HG02623 (cell line): ENCODE data around the gene BIN1.
"Not testable (repeated sequence)": the region's sequence is repeated elsewhere in the genome, so short reads cannot be mapped to it uniquely, and the experiment has no call there.

Source experiments
- ATAC-seq: cut with Tn5 transposase; IDR thresholded peaks from one replicate; pipeline ENCODE4 v1.9.1; 2021; ENCODE audit warnings: moderate library complexity; ENCODE audit not compliant: unreplicated experiment

Gene BIN1

DNA sequence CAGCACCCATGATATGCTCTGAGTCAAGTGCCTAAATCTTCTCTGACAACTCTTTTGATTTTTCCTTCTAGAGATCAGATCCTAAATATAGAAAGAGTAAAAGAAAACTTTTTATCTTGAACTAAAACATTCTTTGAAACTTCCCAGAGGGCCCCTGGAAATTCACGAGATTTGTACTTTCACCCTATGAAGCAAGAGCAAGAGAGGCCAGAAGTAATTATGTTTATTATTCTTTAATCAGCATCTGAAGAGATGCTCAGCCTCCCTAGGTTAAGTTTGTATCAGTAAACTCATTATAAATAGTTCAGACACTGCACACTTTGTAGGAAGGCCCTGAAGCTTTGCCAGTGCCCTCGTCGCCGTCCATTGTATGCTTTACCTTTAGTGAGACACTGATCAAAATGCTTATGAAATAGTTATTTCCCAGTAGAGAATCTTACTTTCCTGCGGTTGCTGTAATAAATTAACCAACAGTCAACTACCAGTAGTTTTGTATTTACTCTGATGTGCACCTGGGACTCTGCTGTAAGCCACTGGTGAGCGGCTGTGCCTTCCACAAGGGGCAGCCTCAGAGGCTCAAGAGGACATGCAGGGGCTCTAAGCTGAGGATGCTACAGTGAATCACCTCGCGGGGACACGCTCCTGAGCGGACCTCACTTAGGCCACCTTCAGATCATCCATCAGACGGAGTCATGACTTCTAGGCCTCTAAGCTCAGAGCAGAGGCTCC lies 71.9 kb downstream of the BIN1 start:
- ATAC-seq = no peak

DNA sequence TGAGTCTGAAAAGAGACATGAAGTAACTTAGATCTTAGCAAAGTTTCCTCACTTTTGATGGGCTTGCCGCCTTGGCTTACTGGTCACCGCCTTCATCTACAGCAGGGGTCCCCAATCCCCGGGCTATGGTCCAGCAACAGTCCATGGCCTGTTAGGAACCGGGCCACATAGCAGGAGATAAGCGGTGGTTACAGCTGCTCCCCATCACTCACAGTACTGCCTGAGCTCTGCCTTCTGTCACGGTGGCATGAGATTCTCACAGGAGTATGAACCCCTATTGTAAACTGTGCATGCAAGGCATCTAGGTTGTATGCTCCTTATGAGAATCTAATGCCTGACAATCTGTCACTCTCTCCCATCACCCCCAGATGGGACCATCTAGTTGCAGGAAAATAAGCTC lies 72.9 kb downstream of the BIN1 start:
- no peak for ATAC-seq

DNA sequence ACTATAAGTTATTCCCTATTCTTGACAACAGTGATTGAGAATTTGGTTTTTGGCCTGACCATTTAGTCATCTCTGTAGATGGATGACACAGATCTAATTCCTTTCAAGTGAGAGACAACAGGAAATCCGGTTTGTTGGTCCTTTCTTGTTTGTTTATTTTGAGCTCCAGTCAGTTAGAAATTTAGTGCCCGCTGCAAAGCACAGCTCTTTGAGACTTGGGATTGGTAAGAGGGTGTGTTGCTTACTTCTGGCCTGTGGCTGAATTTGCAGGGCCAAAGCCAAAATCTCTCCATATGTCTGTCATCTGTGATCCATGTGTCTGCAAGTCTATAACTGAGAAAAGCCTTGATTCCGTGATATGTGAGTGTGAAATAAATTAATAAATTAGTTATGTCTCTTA lies 74.3 kb downstream of the BIN1 start:
- ATAC-seq = no peak

DNA sequence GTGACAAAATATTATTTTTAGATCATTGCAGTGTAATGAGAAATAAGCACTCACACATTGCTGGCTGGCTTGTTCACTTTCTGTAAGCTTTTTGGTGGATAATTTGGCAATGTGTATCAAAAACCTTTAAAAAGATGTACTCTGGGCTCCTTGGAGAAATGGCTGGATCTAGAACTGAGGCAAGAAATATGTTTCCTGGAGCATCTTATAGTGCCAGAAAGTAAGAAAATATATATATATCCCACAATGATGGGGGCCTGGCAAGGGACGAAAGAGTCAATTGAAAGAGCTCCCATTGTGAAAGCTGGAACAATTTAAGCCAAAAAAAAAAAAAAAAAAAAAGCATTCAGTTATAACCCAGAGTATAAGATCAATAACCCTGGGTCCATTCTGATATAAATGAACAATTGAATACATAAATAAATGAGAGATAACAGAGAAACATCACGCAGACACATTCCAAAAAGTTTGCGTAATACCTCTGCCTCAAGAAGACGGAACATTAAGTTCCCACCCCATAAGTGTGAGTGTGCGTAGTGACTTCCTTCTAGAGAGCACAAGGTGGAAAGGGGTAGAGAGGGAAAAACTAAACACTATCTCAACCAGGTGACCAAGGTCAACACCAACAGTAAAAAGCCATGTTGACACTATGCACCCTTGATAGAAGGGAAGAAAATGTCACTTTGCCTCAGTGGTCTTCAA lies 77.5 kb downstream of the BIN1 start:
- no peak for ATAC-seq

DNA sequence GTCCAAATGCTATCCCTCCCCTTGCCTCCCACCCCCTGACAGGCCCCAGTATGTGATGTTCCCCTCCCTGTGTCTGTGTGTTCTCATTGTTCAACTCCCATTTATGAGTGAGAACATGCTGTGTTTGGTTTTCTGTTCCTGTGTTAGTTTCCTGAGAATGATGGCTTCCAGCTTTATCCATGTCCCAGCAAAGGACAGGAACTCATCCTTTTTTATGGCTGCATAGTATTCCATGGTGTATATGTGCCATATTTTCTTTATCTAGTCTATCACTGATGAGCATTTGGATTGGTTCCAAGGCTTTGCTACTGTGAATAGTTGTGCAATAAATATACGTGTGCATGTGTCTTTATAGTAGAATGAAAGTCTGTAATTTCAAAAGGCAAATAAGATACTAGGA lies 78.2 kb downstream of the BIN1 start:
- not testable (repeated sequence) for ATAC-seq

DNA sequence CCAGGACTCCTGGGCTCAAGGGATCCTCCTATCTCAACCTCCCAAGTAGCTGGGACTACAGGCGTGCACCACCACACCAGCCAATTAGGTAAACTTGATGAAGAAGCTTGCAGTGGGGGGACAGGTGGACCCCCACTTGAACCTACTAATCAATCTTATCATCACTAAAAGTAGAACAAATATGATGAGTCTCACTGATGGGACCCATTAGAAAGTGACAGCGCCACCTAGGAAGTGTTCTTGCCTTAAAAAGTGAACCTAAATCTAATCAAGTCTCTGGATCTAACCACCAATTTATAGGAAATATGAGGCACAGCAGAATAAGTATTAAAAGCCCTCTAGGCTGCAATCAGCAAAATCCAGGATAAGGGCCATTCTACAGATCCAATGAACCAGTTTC lies 79.2 kb downstream of the BIN1 start:
- ATAC-seq = no peak

DNA sequence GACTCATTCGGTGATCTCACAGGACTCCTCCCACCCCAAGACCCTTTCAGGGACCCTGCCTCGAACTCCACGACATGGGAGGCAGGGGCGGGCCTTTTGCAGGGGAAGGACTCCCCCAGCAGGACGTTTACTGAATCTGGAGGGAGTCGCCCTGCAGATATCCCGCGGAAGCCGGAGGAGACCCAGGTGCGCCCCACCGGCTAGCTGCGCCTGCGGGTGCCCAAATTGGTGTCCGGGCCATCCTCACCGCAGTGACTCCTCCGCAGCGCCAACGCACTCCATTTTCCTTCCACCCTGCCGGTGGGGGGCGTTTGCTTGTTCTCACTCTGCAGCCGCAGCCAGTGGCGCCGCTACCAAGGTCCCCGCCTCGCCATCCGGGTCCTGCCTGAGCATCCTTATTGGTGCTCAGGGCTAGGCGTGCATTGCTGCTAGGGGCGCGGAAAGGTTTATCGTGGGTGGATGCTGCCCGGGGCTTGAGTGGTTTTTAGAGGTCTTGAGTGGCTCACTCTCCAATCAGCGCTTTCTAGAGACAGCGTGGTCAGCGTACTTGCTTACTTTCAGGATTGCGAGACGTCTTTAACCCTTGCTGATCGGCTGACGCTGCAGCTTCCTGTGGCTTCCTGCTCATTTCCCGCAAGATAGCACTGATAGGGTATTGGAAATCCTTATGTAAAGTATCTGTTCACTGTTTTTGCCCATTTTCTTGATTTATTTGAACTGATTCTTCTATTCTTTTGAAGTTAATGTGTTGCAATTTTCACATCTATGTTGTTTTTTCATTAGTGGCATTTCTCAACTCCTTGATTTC lies 81.4 kb downstream of the BIN1 start:
- ATAC-seq = peak; percentile 85

DNA sequence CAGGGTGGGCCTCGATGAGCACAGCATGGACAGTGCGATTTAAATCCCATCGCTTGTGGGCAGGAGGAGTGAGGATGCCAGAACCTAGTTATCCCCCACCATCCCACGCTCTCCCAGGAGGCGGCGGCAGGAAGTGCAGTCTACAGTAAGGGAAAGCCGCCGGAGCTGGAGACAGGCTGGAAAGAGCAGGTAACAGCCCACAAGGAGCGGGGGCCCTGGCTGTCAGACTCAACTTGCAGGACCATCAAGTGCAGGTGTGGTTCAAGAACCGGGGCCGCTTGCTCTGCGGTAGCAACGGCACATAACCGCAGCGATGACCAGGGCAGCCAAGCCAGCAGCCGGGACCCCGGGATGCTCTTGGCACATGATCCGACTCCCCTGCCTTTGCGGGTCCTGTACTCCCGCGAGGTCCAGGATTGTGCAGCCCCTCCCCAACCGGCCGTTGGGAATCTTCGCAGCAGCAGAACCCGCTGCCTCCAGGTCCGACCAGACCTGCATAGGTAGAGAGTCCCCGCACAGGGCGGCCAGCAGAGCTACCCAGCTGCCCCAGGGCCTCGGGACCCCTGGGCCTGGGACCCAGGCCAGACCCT lies 82.1 kb downstream of the BIN1 start:
- no peak for ATAC-seq

DNA sequence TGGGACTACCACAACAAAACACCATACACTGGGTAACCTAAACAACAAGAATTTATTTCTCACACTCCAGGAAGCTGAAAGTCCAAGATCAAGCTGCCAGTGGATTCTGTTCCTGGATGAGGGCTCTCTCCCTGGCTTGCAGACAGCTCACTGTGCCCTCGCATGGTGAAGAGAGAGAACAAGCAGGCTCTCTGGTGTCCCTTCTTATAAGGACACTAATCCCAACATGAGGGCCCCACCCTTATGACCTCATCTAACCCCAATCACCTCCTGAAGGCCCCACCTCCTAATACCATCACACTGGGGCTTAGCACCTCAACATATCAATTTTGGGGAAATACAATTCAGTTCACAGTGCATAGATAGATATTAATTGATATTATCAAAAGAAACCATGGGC lies 83.5 kb downstream of the BIN1 start:
- no peak for ATAC-seq

DNA sequence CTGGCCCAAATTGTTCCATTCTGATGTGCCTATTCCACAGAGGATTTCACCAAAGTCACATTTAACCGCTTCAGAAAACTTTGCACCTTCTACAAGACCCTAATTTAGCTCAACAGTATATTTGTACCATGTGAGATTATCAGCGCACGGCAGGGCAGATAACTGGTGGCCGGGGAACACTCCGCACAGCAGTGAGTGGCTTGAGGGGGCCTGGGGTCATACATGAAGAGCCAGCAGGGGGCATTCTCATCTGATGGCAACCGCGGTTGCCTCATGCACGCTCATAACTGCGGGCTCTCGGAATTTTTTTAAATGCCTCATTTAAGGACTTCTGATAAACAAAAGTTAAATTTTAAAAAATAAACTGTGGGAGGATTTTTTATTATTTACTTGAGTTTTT lies 84.1 kb downstream of the BIN1 start:
- ATAC-seq = no peak

DNA sequence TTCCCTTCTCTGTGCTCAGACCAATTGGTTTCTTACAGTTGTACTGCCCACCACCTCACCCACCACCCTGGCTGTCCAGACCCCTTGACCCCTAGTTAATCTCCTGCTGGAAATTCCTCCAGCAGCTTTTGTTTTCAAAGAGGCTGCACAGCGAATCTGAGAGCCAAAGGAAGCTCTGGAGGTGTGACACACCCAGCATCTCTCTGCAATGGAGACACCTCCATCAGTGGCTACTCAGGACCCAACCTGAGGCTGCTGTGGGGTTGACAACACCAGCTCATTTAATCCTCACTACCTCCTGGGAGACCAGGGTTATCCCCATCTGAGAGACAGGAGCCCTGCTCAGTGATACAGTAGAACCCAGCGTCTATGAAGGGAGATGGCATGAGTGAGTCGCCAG lies 86.4 kb downstream of the BIN1 start:
- ATAC-seq = no peak

DNA sequence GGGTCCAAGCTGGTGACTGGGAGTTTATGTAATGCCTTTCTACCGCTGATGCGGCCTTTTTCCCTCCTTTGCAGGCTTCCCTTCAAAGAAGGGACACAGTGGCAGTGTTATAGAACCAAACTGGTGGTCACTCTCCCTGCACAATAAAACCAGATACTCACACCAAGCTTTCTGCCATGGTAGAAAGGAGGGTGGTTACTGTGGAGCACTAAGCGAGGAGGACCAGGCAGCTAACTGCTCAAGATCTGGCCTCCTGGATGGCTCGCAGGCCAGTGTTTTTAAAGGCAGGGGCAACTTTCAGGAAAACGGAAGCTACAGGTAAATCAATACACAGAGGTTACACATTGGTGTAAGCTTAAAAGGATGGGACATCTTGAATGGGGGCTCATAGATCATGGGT lies 89.4 kb downstream of the BIN1 start:
- ATAC-seq = no peak

DNA sequence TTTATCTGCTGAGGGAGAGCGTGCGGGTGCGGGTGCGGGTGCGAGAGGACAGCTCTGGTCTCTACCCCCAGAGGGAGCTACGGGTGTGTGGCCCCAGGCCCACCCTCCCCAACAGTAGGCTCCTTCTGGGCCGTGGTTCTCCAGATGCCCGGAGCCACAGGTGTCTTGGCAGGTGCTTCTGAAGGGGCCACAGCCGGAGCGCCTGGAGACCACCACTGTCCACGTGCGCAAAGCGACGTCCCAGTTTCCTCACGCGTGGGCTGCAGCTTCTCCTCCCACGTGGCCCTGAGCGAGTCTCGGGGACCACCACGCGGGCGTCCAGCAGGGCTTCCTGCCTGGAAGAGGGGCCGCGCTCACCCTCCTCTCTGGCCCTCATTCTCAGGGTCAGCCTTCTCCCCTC lies 90.6 kb downstream of the BIN1 start:
- ATAC-seq = no peak

DNA sequence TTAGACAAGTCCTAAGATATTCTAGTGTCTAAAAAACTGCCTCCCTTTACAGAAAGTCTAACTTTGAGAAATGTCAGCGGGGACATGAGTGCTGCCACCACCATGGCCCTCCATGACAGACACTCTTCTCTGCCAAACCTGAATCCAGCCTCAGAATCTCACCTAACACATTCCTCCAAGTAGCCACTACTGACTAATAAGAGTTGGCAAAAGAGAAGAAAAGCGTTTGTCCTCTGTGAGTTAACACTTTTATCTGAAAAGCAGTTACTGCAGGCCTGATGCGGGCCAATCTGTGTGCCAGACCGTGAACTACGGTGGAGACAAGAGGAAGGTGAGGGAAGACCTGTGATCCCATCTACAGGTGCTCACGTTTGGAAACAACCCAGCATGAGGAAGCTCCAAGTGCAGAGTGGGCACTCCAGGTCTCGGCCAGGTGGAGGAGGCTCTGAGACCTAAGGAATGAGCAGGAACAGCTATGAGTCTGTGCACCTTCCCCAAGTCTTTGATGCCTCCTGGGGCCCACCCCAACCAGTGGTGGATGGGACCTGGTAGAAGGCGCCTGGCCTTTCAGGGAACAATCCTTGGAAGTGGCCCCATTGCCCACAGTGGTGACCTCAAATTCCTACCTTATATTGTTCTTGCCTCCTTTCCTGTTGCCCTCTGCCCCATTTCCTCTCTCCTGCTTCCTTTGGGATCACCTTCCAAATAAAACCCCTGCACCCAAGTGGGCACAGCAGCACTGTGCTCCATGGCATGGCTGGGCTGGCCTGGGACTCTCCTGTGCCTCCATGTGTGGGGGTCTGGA lies 91.6 kb downstream of the BIN1 start:
- no peak for ATAC-seq

DNA sequence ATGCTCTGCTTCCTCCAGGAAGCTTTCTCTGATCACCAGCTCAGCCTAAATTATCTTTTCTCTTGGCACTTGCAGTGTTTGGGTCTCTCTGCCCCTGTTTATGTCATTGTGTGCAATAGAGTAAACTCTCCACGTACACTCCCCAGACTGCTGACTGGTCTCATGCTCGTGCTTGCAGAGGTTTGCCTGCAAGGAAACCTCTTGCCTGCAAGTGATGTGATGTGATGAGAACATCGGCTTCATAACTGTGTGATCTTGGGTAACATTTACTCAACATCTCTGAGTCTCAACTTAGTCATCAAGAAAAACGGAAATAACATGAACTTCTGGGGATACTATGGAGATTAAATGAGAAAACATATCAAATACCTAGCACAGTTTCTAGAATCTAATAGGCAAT lies 92.3 kb downstream of the BIN1 start:
- no peak for ATAC-seq

DNA sequence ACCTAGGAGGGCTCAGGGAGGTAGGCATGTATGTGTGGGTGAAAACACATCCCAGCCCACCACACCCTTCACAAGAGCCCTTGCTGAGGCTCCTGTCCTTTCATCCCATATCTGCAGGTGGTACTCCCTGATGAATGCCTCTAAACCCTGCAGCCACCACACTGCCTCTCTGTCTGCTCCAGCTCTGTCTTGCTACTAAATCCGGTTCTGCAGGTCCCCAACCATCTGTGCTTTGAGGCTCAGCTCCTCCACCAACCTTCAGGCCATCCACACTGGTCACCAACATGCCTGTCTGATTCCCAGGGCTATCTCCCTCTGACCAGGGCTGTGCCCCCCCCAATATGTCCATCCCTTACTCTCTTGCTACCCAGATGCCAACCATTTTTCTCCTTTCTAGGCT lies 92.7 kb downstream of the BIN1 start:
- ATAC-seq = no peak

DNA sequence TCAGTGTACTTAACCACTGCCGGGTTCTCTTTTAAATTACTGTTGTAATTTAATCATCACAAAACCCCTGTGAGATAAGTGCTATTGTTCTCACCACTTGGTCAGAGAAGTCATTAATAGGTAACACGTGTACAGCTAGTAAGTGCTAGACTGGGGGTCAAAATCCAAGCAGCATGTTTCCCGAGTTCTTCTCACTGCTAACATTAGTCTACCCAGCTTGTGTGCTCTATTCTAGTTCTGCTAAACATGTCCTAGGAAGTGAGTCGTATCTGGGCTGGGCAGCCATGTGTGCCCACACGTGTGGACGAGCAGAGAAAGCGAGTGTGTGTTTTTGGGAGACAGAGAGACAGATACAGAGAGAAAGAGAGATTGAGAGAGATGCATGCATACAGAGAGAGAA lies 94.1 kb downstream of the BIN1 start:
- no peak for ATAC-seq

DNA sequence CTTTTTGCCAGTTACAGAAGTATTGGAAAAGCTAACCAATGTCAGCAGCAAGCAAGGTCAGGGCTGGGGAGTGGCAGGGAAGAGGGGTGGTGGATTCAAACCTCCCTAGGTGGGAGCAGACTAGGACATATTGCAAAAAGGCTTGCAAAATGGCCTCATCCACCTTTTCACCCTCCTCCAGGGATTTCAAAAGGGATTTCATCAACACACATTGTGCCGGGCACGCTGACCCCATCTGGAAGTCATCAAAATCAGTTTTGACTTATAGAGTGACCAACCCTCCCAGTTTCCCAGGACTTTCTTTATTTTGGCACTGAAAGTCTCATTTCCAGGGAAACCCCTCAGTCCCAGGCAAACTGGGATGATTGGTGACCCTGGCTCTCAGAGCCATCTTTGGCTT lies 94.7 kb downstream of the BIN1 start:
- no peak for ATAC-seq

DNA sequence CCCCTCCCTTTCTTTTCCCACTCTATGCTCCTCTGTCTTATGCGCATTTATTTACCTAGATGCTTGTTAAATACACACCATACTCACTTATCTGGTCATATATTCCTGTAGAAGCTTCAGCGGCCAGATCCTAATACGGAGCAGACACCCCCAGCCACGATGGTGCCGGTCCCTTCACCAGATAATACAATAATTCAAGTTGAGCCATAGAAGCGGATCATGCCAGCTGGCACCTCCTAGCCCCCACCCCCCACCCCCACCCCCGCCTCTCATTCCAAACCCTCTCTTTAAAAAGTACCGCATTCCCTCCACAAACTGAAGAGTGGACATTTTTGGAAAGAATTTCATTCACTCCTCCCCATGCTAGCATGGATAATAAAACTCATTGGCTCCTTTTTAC lies 95.2 kb downstream of the BIN1 start:
- ATAC-seq = no peak

DNA sequence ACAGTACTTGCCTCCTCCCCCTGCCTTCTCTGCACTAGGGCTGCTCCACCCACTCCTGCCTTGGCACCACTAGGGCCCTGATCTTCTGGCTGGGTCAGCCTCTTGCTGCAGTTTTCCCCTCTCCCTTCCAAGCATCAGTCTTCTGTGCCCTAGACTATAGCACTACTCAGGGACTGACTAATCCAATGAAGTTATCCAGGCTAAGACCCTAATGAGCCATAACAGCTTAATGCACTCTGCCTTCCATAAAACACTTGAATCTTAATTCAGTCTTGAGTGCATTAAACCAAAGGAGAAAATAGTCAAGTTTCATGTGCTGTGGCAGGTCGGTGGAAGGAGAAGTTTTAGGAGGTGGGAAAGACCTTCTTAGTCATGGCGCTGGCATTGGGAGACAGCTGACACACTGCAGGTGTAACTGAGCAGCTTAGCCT lies 95.7 kb downstream of the BIN1 start:
- ATAC-seq = no peak
